SK-N-MC (cell line): Measurements from ENCODE around the gene XPOT.

ENCODE experiments used
- DNase-seq: peaks from one replicate; pipeline ENCODE4 v3.0.0-alpha.2; 2011; ENCODE audit warnings: low read depth, low spot score
- H3K27ac ChIP-seq: fragments of 200-600 bp; sonication (generic); 2 replicates; pipeline ENCODE4 v1.5.1; 2016; ENCODE audit warnings: mixed run types
- H3K36me3 ChIP-seq: fragments of 200-600 bp; sonication (generic); 2 replicates; pipeline ENCODE4 v1.6.1; 2017; ENCODE audit warnings: antibody characterized with exemption, low read length, mixed read lengths; ENCODE audit not compliant: insufficient read depth
- H3K4me3 ChIP-seq: fragments of 200-600 bp; sonication (generic); 2 replicates; pipeline ENCODE4 v1.5.1; 2016
- H3K9ac ChIP-seq: fragments of 200-600 bp; sonication (generic); 2 replicates; pipeline ENCODE4 v1.8.0; 2017; ENCODE audit warnings: mixed run types, mixed read lengths; ENCODE audit not compliant: insufficient read length
- H3K9me3 ChIP-seq: fragments of 200-600 bp; sonication (generic); 2 replicates; pipeline ENCODE4 v1.6.1; 2017; ENCODE audit warnings: low read depth, mild to moderate bottlenecking, antibody characterized with exemption, low read length, moderate library complexity, mixed read lengths
- EZH2 ChIP-seq: fragments of 200-600 bp; sonication (generic); IDR thresholded peaks from one replicate; pipeline ENCODE4 v1.6.1; 2017; ENCODE audit warnings: antibody characterized with exemption
- FOXP2 ChIP-seq: optimal IDR thresholded peaks from 2 replicates; pipeline ENCODE3; 2011; ENCODE audit warnings: mild to moderate bottlenecking, moderate library complexity; ENCODE audit not compliant: insufficient read depth; ENCODE audit errors: extremely low read length, control extremely low read depth
- POLR2AphosphoS5 ChIP-seq: IDR thresholded peaks from 2 replicates; pipeline ENCODE4 v1.6.1; 2012; ENCODE audit warnings: mild to moderate bottlenecking, low read depth, low read length, borderline replicate concordance

The XPOT gene

DNA sequence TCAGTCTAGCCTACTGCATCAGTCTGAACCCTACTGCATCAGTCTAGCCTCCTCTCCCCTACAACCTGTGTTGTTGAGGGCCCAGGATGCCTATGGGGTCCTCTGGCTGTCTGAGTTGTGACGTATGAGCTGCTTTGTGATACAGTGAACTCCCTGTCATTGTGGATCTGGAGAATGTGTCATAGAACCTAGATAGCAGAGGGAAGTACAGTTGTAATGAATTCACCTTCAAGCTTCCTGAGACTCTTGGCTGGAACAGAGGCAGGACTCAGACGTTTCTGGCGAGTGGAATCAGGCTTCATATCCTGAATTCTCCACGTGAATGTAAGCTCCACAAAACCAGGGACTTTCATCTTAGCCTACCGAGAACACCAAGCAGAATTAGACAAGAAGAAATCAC is 64.8 kb downstream of the XPOT start:
- H3K9me3 ChIP-seq, result no peaks in the 10 kb centered on the region
- H3K36me3 ChIP-seq, result peaks cover 64% of the 10 kb centered on the region
- no peak overlapping the region for H3K9ac ChIP-seq
- H3K27ac ChIP-seq, result no peak overlapping the region
- TF ChIP-seq POLR2AphosphoS5 (no peak), FOXP2 (no peak), EZH2 (no peak)
- DNase-seq, result no peak
- no peak overlapping the region for H3K4me3 ChIP-seq

DNA sequence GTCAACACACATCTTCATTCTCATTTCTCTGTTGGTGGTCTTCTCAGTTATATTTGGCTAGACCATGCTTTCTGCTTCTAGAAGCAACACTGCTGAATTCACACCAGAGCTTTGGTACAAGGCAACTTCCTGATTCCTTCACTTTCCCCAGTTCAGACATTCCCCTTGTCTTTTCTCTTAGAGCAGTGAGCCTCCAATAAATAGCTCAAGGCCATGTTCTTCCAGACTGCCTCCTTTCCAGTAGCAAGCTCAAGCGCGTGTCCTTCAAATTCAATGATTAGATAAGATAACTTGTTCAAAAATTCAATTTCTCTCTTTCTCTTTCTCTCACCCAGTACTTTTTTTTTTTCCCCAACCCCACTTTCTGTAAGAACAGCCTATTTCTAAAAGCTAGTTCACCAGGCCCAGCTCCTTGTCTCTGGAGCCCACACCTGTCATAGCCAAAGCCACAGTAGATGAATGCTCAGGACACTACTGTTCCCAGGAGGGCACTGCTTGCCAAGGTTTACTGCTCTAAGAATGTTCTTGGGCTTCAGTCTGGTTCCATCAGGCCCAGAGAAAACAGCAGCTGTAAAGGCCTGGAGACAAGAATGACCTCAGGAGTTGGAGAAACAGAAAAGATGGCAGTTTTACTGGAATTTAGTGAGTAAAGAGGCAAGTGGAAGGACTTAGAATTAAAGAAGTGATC is 65.4 kb downstream of the XPOT start:
- H3K36me3 ChIP-seq, result peaks cover 62% of the 10 kb centered on the region
- no peak for DNase-seq

DNA sequence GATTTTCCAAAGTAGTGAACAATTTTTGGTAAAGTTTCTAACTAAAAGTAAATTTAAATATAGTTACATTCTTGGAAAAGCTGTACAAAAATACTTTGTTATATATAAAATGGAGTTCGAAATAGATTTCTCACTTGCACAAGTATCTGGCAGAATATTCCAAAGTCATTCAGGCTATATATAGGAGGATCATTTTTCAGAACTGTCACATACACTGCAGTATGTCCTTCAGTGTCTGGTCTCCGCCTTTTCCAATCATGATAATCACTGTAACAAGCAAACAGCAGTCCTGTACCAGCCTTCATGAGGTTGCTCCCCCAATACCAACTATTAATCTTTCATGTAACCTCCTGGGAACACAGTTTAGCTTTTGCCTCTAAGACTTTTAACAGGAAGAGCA is 66.3 kb downstream of the XPOT start:
- Histone ChIP-seq H3K9me3 (no peaks in the 10 kb centered on the region), H3K36me3 (peaks cover 63% of the 10 kb centered on the region), H3K4me3 (no peak overlapping the region), H3K9ac (no peak overlapping the region), H3K27ac (no peak overlapping the region)
- no peak for TF ChIP-seq EZH2
- DNase-seq, result no peak

More for the DNA sequence above, 65.4 kb downstream of the XPOT start:
- no peak overlapping the region for H3K9ac ChIP-seq
- TF ChIP-seq EZH2 (no peak), POLR2AphosphoS5 (no peak), FOXP2 (no peak)
- H3K9me3 ChIP-seq, result no peaks in the 10 kb centered on the region
- no peak overlapping the region for H3K4me3 ChIP-seq
- H3K27ac ChIP-seq, result no peak overlapping the region

DNA sequence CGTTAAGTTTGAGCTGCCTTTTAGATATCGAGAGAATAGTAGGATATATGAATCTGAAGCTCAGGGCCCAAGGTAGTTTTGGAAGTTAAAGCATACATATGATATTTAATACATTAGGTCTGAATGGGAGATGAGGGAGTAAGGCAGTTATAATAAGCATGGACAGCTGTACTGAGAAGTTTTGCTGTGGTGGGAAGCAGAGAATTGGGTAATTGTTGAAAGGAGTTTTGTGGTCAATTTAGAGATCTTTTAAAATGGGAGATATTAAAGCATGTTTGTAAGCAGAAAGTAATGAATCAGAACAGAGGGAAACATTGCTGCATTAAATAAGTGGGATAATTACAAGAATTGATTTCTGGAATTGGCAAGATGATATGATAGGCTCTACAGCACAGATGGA is 69.0 kb downstream of the XPOT start:
- Histone ChIP-seq H3K36me3 (peaks cover 71% of the 10 kb centered on the region), H3K9ac (no peak overlapping the region), H3K27ac (no peak overlapping the region), H3K4me3 (no peak overlapping the region), H3K9me3 (peaks cover 7% of the 10 kb centered on the region; the same call in 1 of the 2 replicates)
- DNase-seq, result no peak
- TF ChIP-seq EZH2 (no peak), POLR2AphosphoS5 (no peak), FOXP2 (no peak)

- no peak overlapping the region for H3K9ac ChIP-seq
- peaks cover 7% of the 10 kb centered on the region for H3K9me3 ChIP-seq
- no peak overlapping the region for H3K27ac ChIP-seq
- H3K36me3 ChIP-seq, result peaks cover 67% of the 10 kb centered on the region
- no peak for DNase-seq
- TF ChIP-seq FOXP2 (no peak), EZH2 (no peak), POLR2AphosphoS5 (no peak)
- no peak overlapping the region for H3K4me3 ChIP-seq
Measured at GRCh38 chr12:64475518-64475917, 71.3 kb downstream of the XPOT start.

DNA sequence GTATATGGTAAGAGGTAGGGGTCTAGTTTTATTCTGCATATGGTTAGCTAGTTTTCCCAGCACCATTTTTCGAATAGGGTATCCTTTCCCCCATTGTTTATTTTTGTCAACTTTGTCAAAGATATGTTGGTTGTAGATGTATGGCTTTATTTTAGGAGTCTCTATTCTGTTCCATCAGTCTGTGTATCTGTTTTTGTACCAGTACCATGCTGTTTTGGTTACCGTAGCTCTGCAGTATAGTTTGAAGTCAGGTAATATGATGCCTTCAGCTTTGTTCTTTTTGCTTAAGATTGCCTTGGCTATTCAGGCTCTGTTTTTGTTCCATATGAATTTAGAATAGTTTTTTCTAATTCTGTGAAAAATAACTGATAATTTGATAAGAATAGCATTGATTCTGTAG is 72.7 kb downstream of the XPOT start:
- no peak overlapping the region for H3K9ac ChIP-seq
- peaks cover 7% of the 10 kb centered on the region for H3K9me3 ChIP-seq
- TF ChIP-seq EZH2, result no peak
- no peak for TF ChIP-seq POLR2AphosphoS5
- TF ChIP-seq FOXP2, result no peak
- H3K36me3 ChIP-seq, result peaks cover 64% of the 10 kb centered on the region
- no peak overlapping the region for H3K4me3 ChIP-seq
- no peak for DNase-seq
- no peak overlapping the region for H3K27ac ChIP-seq

DNA sequence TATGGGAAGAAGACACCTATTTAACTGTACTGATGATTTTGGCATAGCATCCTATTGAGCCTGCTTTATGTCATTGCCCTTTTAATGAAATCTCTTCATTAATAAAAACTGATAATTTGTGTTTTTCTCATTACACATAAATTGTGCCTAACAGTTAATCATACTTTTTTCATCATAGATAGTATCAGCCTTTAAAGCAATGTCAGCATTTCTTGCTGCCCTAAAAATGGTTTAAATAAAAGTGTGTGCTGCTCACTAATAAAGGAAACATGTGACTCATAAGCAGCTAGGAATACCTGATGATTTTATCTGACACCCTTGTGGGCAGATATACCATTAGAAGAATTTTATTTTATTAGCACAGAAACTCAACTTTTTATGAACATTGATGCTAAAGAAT is 74.5 kb downstream of the XPOT start:
- TF ChIP-seq POLR2AphosphoS5 (no peak), EZH2 (no peak), FOXP2 (no peak)
- Histone ChIP-seq H3K4me3 (no peak overlapping the region), H3K9ac (no peak overlapping the region), H3K27ac (no peak overlapping the region), H3K36me3 (peaks cover 57% of the 10 kb centered on the region), H3K9me3 (peaks cover 7% of the 10 kb centered on the region)
- no peak for DNase-seq

- TF ChIP-seq POLR2AphosphoS5 (no peak), FOXP2 (no peak)
- no peak overlapping the region for H3K4me3 ChIP-seq
- DNase-seq, result no peak
- no peak overlapping the region for H3K27ac ChIP-seq
- no peak overlapping the region for H3K9ac ChIP-seq
- peaks cover 44% of the 10 kb centered on the region for H3K36me3 ChIP-seq
- peaks cover 7% of the 10 kb centered on the region for H3K9me3 ChIP-seq
Measured at GRCh38 chr12:64480148-64480547, 76.0 kb downstream of the XPOT start.

DNA sequence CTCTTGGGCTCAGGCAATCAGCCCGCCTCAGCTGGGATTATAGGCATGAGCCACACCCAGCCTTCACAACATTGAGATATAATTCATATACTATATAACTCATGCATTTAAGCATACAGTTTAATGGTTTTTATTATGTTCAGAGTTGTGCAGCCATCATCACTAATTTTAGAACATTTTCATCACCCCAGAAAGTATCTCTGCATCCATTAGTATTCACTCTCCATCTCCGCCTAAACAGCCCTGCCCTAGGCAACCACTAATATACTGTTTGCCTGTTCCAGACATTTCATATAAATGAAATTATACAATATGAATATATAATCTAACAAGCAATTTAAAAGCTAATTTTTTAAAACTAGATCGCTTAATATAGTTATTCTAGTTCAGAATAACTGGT is 82.5 kb downstream of the XPOT start:
- Histone ChIP-seq H3K36me3 (peaks cover 50% of the 10 kb centered on the region), H3K9me3 (no peaks in the 10 kb centered on the region), H3K4me3 (no peak overlapping the region), H3K27ac (no peak overlapping the region), H3K9ac (no peak overlapping the region)
- TF ChIP-seq EZH2 (no peak), POLR2AphosphoS5 (no peak), FOXP2 (no peak)
- DNase-seq, result no peak

DNA sequence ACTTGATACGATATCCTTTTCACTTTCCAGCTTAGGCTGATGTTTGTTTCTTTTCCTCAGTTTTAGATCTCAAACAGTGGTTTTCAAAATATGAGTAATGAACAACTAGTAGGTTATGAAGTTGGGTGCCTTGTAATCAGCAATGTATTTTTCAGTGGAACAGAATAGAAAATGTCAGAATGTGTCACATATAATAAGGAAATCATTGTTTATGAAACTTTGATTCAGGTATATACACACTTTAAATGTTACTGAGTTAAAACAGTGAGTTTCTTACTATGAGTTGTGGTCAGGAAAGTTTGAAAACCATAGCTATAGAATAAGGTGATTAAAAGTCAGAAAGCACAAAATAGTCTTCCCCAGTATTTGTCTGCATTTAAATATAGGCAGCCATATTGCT is 87.5 kb downstream of the XPOT start:
- peaks cover 53% of the 10 kb centered on the region for H3K36me3 ChIP-seq

More for the DNA sequence above, 87.5 kb downstream of the XPOT start:
- no peak overlapping the region for H3K4me3 ChIP-seq
- H3K9ac ChIP-seq, result no peak overlapping the region
- H3K9me3 ChIP-seq, result no peaks in the 10 kb centered on the region
- DNase-seq, result no peak
- TF ChIP-seq FOXP2 (no peak), EZH2 (no peak)
- no peak overlapping the region for H3K27ac ChIP-seq
